Endothelial cell of umbilical vein (primary cell): ENCODE results near the gene FLRT1. TPM values are rescaled to one million over a fixed set of nuclear protein-coding genes. Genes with fewer than 3 reads are reported as not detected.

Experiments
- BruUV-seq: library from RNA; stranded (reverse); fragments of 400-500 nt; replicated peaks from 2 replicates; lab custom pipeline; 2021; lab: Mats Ljungman, UMichigan
- CTCF ChIA-PET: fragments of 300-600, 350-600 bp; sonication (Branson Sonifier 250); formaldehyde crosslinking; loops from one replicate; lab custom pipeline; 2021; ENCODE audit warnings: antibody characterized with exemption, inconsistent platforms; lab: Charles Lee
- POLR2A ChIA-PET: fragments of 300-600, 350-600 bp; sonication (Branson Sonifier 250); formaldehyde crosslinking; loops from one replicate; lab custom pipeline; 2021; ENCODE audit warnings: antibody characterized with exemption, inconsistent platforms; lab: Charles Lee
- DNase-seq: peaks from one replicate; pipeline ENCODE4 v3.0.0-alpha.2; 2011; ENCODE audit warnings: low read depth, low spot score
- FAIRE-seq: peaks from 2 replicates; lab custom pipeline; 2011; peaks lifted over from hg19 to GRCh38; lab: Jason Lieb, UNC
- H2AFZ ChIP-seq: 2 replicates; pipeline ENCODE4 v1.6.0; 2012; ENCODE audit warnings: low read depth, low read length, control low read depth, inconsistent platforms
- H3K27ac ChIP-seq: 2 replicates; pipeline ENCODE4 v1.5.1; 2011; ENCODE audit warnings: low read depth, mild to moderate bottlenecking, control low read depth, low read length, moderate library complexity; ENCODE audit not compliant: insufficient read depth
- H3K27me3 ChIP-seq, 2 experiments: 2 replicates each; pipeline versions ENCODE4 v1.6.0 to v1.6.1; 2011; ENCODE audit warnings: low read length in 2 of 2, mixed read lengths in 1 of 2; ENCODE audit not compliant: control insufficient read depth in 2 of 2, insufficient read depth in 2 of 2
- H3K36me3 ChIP-seq, 2 experiments: 2 replicates in 1 of 2; 3 replicates in 1 of 2; pipeline ENCODE4 v1.5.1; 2011; ENCODE audit warnings: low read length in 2 of 2, mild to moderate bottlenecking in 1 of 2, moderate library complexity in 1 of 2; ENCODE audit not compliant: control insufficient read depth in 2 of 2, insufficient read depth in 2 of 2; ENCODE audit errors: extremely low read depth in 1 of 2
- H3K4me1 ChIP-seq: 3 replicates; pipeline ENCODE4 v1.5.1; 2011; ENCODE audit warnings: mild to moderate bottlenecking, low read length; ENCODE audit not compliant: control insufficient read depth, insufficient read depth; ENCODE audit errors: extremely low read depth
- H3K4me2 ChIP-seq: 2 replicates; pipeline ENCODE4 v1.6.1; 2011; ENCODE audit warnings: low read length, control low read depth, mixed read lengths; ENCODE audit not compliant: insufficient read depth
- H3K4me3 ChIP-seq, 3 experiments: fragments of 200-600 bp in 1 of 3; sonication (generic), shearing (Covaris generic) in 1 of 3; replicated peaks in 1 of 3; 2 replicates each; pipeline ENCODE4 v1.5.1; 2011 to 2016; ENCODE audit warnings: control low read depth in 3 of 3, low read length in 3 of 3, mild to moderate bottlenecking in 2 of 3, inconsistent platforms in 1 of 3, low read depth in 1 of 3, moderate library complexity in 1 of 3; ENCODE audit not compliant: insufficient read depth in 1 of 3
- H3K79me2 ChIP-seq: 2 replicates; pipeline ENCODE4 v1.6.0; 2012; ENCODE audit warnings: low read length, inconsistent platforms; ENCODE audit not compliant: control insufficient read depth, insufficient read depth
- H3K9ac ChIP-seq: replicated peaks from 2 replicates; pipeline ENCODE3; 2011; ENCODE audit warnings: low read length, control low read depth; ENCODE audit not compliant: insufficient read depth; ENCODE audit errors: extremely low read depth
- H3K9me1 ChIP-seq: replicated peaks from 3 replicates; pipeline ENCODE4 v1.6.0; 2011; ENCODE audit warnings: mild to moderate bottlenecking, low read length; ENCODE audit not compliant: control insufficient read depth, insufficient read depth; ENCODE audit errors: extremely low read depth
- H3K9me3 ChIP-seq: replicated peaks from 2 replicates; pipeline ENCODE4 v1.5.1; 2012; ENCODE audit warnings: low read length, inconsistent platforms; ENCODE audit not compliant: control insufficient read depth, insufficient read depth
- H4K20me1 ChIP-seq: replicated peaks from 2 replicates; pipeline ENCODE3; 2011; ENCODE audit warnings: mild to moderate bottlenecking, low read length; ENCODE audit not compliant: control insufficient read depth, insufficient read depth; ENCODE audit errors: extremely low read depth
- EZH2 ChIP-seq: IDR thresholded peaks from 2 replicates; pipeline ENCODE4 v1.6.1; 2012; ENCODE audit warnings: borderline replicate concordance, low read depth, mild to moderate bottlenecking, moderate library complexity, low read length, inconsistent platforms; ENCODE audit not compliant: severe bottlenecking
- FOS ChIP-seq: IDR thresholded peaks from 2 replicates; pipeline ENCODE4 v1.6.1; 2011; ENCODE audit warnings: mild to moderate bottlenecking, low read length, moderate library complexity, borderline replicate concordance; ENCODE audit not compliant: insufficient read depth
- GATA2 ChIP-seq: IDR thresholded peaks from 2 replicates; pipeline ENCODE4 v1.7.0; 2011; ENCODE audit warnings: low read depth, mild to moderate bottlenecking, moderate library complexity, mixed read lengths, low read length; ENCODE audit not compliant: insufficient read length, insufficient read depth
- JUN ChIP-seq: IDR thresholded peaks from 2 replicates; pipeline ENCODE4 v1.6.1; 2011; ENCODE audit warnings: borderline replicate concordance, low read depth; ENCODE audit not compliant: insufficient read length, insufficient read depth
- MYC ChIP-seq: IDR thresholded peaks from one replicate; pipeline ENCODE4 v1.6.1; 2011; ENCODE audit warnings: mild to moderate bottlenecking, low read depth, low read length
- POLR2A ChIP-seq: IDR thresholded peaks from 2 replicates; pipeline ENCODE4 v1.6.1; 2012; ENCODE audit warnings: low read depth, mild to moderate bottlenecking, control low read depth, low read length
- POLR2AphosphoS5 ChIP-seq: IDR thresholded peaks from 2 replicates; pipeline ENCODE4 v1.6.1; 2012; ENCODE audit warnings: low read depth, mild to moderate bottlenecking, control low read depth, low read length, moderate library complexity; ENCODE audit not compliant: insufficient read depth
- dilution Hi-C: fragments of 300-500 bp; cut with MboI; formaldehyde crosslinking; loops from one replicate; pipeline ENCODE4 v1.15.0; 2019; ENCODE audit warnings: low sequenced_read_pairs; ENCODE audit not compliant: extremely low pct_ligation_motif_present
- intact Hi-C: fragments of 100-400 bp; cut with micrococcal nuclease; formaldehyde crosslinking; loops from one replicate; pipeline ENCODE4 v1.10.0; 2022
- polyA plus RNA-seq, 4 experiments: library from polyadenylated mRNA; depleted of rRNA in 3 of 4; stranded (reverse) in 3 of 4; unstranded in 1 of 4; fragments of >200 nt; gene quantifications; 2 replicates each; pipeline versions ENCODE4 v1.2.1 to v1.2.3, GENCODE V29; 2011 to 2012; ENCODE audit warnings: missing spikeins in 1 of 4
- total RNA-seq: library from RNA; stranded (reverse); gene quantifications from 2 replicates; pipeline ENCODE4 v1.2.3, GENCODE V29; 2021
- TF ChIP-seq, protein P1 (sequence below): IDR thresholded peaks from 2 replicates; pipeline ENCODE4 v1.6.1; 2011; ENCODE audit not compliant: insufficient read depth, insufficient read length
- TF ChIP-seq, protein P2 (sequence below), 2 donors: IDR thresholded peaks; 1 replicate in 1 of 2; 2 replicates in 1 of 2; pipeline ENCODE4 v1.5.1; 2011; ENCODE audit warnings: low read length in 2 of 2, mild to moderate bottlenecking in 2 of 2, moderate library complexity in 2 of 2, control low read depth in 1 of 2, inconsistent platforms in 1 of 2, low read depth in 1 of 2; ENCODE audit not compliant: insufficient read depth in 1 of 2; ENCODE audit errors: extremely low read depth in 1 of 2

The FLRT1 gene
- total and polyA plus RNA-seq, 2 donors (not counting 3 experiments of a cell fraction or from before 2014, with no cell fraction given) = not detected

DNA sequence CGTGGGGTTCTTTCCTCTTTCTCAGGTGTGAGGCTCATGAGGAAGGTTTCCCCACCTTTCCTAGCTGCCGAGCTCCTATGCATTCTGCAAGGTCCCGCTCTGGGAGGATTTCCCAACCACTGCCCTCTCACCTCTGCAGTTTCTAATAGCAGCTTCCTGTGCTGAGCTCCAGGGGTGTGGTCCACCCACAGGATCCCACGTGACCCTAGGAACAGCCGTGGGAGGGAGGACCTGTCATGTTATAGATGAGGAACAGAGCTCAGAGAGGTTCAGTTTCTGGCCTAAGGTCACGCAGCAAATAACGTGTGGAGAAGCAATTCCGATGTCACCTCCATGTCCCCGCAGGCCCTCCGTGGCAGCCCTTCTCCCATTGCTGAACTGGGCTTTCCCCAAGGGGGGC is 38.5 kb downstream of the FLRT1 start:
- DNase-seq (no peak), FAIRE-seq (no peak)
- BruUV-seq = no TSS peak
- no peaks in the 10 kb centered on the region for H3K36me3 ChIP-seq
- H3K9me3 ChIP-seq = no peaks in the 10 kb centered on the region
- H3K79me2 ChIP-seq = no peaks in the 10 kb centered on the region
- TF ChIP-seq, protein P1, sequence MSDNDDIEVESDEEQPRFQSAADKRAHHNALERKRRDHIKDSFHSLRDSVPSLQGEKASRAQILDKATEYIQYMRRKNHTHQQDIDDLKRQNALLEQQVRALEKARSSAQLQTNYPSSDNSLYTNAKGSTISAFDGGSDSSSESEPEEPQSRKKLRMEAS = no peak
- TF ChIP-seq POLR2AphosphoS5 (no peak), POLR2A (no peak), GATA2 (no peak), JUN (no peak), EZH2 (no peak), MYC (no peak), FOS (no peak)
- TF ChIP-seq, protein P2, sequence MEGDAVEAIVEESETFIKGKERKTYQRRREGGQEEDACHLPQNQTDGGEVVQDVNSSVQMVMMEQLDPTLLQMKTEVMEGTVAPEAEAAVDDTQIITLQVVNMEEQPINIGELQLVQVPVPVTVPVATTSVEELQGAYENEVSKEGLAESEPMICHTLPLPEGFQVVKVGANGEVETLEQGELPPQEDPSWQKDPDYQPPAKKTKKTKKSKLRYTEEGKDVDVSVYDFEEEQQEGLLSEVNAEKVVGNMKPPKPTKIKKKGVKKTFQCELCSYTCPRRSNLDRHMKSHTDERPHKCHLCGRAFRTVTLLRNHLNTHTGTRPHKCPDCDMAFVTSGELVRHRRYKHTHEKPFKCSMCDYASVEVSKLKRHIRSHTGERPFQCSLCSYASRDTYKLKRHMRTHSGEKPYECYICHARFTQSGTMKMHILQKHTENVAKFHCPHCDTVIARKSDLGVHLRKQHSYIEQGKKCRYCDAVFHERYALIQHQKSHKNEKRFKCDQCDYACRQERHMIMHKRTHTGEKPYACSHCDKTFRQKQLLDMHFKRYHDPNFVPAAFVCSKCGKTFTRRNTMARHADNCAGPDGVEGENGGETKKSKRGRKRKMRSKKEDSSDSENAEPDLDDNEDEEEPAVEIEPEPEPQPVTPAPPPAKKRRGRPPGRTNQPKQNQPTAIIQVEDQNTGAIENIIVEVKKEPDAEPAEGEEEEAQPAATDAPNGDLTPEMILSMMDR (IDR thresholded peaks at IDR 0.05; ENCODE audit: extremely low read depth in 1 of 2, insufficient read depth in 1 of 2, low read depth in 1 of 2, low read length in 2 of 2) = no peak
- H3K4me2 ChIP-seq = no peak overlapping the region
- H3K27me3 ChIP-seq = no peaks in the 10 kb centered on the region
- H3K27ac ChIP-seq = no peak overlapping the region
- no peaks in the 10 kb centered on the region for H4K20me1 ChIP-seq
- no peaks in the 10 kb centered on the region for H3K4me1 ChIP-seq
- H3K9me1 ChIP-seq = no peaks in the 10 kb centered on the region
- H3K4me3 ChIP-seq = no peak overlapping the region
- CTCF ChIA-PET = interaction anchor here (0.6 to 1.4 kb wide), 2 partner anchors 19 to 157 kb away, joined by 3 to 4 read pairs; partner anchors contain the start of gene RCOR2
- POLR2A ChIA-PET = no interaction called here
- intact Hi-C loops (no loop called here), dilution Hi-C loops (no loop called here)
- H3K9ac ChIP-seq = no peak overlapping the region
- no peak overlapping the region for H2AFZ ChIP-seq
